GM12872 (cell line): Measurements from ENCODE around the gene KRTAP6-2.

ENCODE experiments used
- TF ChIP-seq, protein P1 (sequence below): IDR thresholded peaks from 3 replicates; pipeline ENCODE4 v1.5.1; 2011; ENCODE audit warnings: low read depth, mild to moderate bottlenecking, low read length, moderate library complexity; ENCODE audit not compliant: insufficient read depth

The KRTAP6-2 gene

DNA sequence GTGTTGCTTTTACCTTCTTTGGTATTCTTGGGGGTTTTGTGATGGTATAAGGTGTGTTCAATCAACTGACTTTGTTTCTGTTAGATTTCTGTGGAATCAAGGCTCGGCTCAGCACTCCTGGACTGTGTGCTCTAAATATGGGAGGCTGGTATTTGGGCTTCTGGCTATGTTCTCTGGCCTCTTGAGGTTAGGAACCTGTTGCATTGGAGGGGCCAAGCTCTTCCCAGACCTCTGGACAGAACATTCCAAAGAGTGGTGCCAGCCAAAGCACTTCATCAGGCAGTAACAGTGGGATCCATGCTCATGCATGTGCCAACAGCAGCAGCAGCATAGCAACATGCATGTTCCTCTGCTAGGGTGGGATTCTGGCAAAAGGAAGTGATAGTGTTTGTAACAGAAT lies 45.9 kb downstream of the KRTAP6-2 start:
- TF ChIP-seq, protein P1, sequence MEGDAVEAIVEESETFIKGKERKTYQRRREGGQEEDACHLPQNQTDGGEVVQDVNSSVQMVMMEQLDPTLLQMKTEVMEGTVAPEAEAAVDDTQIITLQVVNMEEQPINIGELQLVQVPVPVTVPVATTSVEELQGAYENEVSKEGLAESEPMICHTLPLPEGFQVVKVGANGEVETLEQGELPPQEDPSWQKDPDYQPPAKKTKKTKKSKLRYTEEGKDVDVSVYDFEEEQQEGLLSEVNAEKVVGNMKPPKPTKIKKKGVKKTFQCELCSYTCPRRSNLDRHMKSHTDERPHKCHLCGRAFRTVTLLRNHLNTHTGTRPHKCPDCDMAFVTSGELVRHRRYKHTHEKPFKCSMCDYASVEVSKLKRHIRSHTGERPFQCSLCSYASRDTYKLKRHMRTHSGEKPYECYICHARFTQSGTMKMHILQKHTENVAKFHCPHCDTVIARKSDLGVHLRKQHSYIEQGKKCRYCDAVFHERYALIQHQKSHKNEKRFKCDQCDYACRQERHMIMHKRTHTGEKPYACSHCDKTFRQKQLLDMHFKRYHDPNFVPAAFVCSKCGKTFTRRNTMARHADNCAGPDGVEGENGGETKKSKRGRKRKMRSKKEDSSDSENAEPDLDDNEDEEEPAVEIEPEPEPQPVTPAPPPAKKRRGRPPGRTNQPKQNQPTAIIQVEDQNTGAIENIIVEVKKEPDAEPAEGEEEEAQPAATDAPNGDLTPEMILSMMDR: no peak
